Endothelial cell of umbilical vein (primary cell): ENCODE results near the gene PRELID3B. TPM values are rescaled to one million over a fixed set of nuclear protein-coding genes. Genes with fewer than 3 reads are reported as not detected.
A peak's percentile ranks its signal among the peaks of the same experiment; 100 is the strongest.

Source experiments
- Bru-seq: library from RNA; stranded (reverse); fragments of 400-500 nt; gene quantifications from one replicate; lab custom pipeline; 2021; lab: Mats Ljungman, UMichigan
- BruChase-seq, 2 experiments: library from RNA; stranded (reverse); fragments of 400-500 nt; gene quantifications; one replicate each; lab custom pipeline; 2021; lab: Mats Ljungman, UMichigan
- BruUV-seq: library from RNA; stranded (reverse); fragments of 400-500 nt; replicated peaks from 2 replicates; lab custom pipeline; 2021; lab: Mats Ljungman, UMichigan
- CTCF ChIA-PET: fragments of 300-600, 350-600 bp; sonication (Branson Sonifier 250); formaldehyde crosslinking; loops from one replicate; lab custom pipeline; 2021; ENCODE audit warnings: antibody characterized with exemption, inconsistent platforms; lab: Charles Lee
- POLR2A ChIA-PET: fragments of 300-600, 350-600 bp; sonication (Branson Sonifier 250); formaldehyde crosslinking; loops from one replicate; lab custom pipeline; 2021; ENCODE audit warnings: antibody characterized with exemption, inconsistent platforms; lab: Charles Lee
- DNase-seq: peaks from one replicate; pipeline ENCODE4 v3.0.0-alpha.2; 2011; ENCODE audit warnings: low read depth, low spot score
- FAIRE-seq: peaks from 2 replicates; lab custom pipeline; 2011; peaks lifted over from hg19 to GRCh38; lab: Jason Lieb, UNC
- H2AFZ ChIP-seq: 2 replicates; pipeline ENCODE4 v1.6.0; 2012; ENCODE audit warnings: low read depth, low read length, control low read depth, inconsistent platforms
- H3K27ac ChIP-seq: 2 replicates; pipeline ENCODE4 v1.5.1; 2011; ENCODE audit warnings: low read depth, mild to moderate bottlenecking, control low read depth, low read length, moderate library complexity; ENCODE audit not compliant: insufficient read depth
- H3K27me3 ChIP-seq, 2 experiments: 2 replicates each; pipeline versions ENCODE4 v1.6.0 to v1.6.1; 2011; ENCODE audit warnings: low read length in 2 of 2, mixed read lengths in 1 of 2; ENCODE audit not compliant: control insufficient read depth in 2 of 2, insufficient read depth in 2 of 2
- H3K36me3 ChIP-seq, 2 experiments: 2 replicates in 1 of 2; 3 replicates in 1 of 2; pipeline ENCODE4 v1.5.1; 2011; ENCODE audit warnings: low read length in 2 of 2, mild to moderate bottlenecking in 1 of 2, moderate library complexity in 1 of 2; ENCODE audit not compliant: control insufficient read depth in 2 of 2, insufficient read depth in 2 of 2; ENCODE audit errors: extremely low read depth in 1 of 2
- H3K4me1 ChIP-seq: 3 replicates; pipeline ENCODE4 v1.5.1; 2011; ENCODE audit warnings: mild to moderate bottlenecking, low read length; ENCODE audit not compliant: control insufficient read depth, insufficient read depth; ENCODE audit errors: extremely low read depth
- H3K4me2 ChIP-seq: 2 replicates; pipeline ENCODE4 v1.6.1; 2011; ENCODE audit warnings: low read length, control low read depth, mixed read lengths; ENCODE audit not compliant: insufficient read depth
- H3K4me3 ChIP-seq, 3 experiments: fragments of 200-600 bp in 1 of 3; sonication (generic), shearing (Covaris generic) in 1 of 3; replicated peaks in 1 of 3; 2 replicates each; pipeline ENCODE4 v1.5.1; 2011 to 2016; ENCODE audit warnings: control low read depth in 3 of 3, low read length in 3 of 3, mild to moderate bottlenecking in 2 of 3, inconsistent platforms in 1 of 3, low read depth in 1 of 3, moderate library complexity in 1 of 3; ENCODE audit not compliant: insufficient read depth in 1 of 3
- H3K79me2 ChIP-seq: 2 replicates; pipeline ENCODE4 v1.6.0; 2012; ENCODE audit warnings: low read length, inconsistent platforms; ENCODE audit not compliant: control insufficient read depth, insufficient read depth
- H3K9ac ChIP-seq: replicated peaks from 2 replicates; pipeline ENCODE3; 2011; ENCODE audit warnings: low read length, control low read depth; ENCODE audit not compliant: insufficient read depth; ENCODE audit errors: extremely low read depth
- H3K9me1 ChIP-seq: replicated peaks from 3 replicates; pipeline ENCODE4 v1.6.0; 2011; ENCODE audit warnings: mild to moderate bottlenecking, low read length; ENCODE audit not compliant: control insufficient read depth, insufficient read depth; ENCODE audit errors: extremely low read depth
- H3K9me3 ChIP-seq: replicated peaks from 2 replicates; pipeline ENCODE4 v1.5.1; 2012; ENCODE audit warnings: low read length, inconsistent platforms; ENCODE audit not compliant: control insufficient read depth, insufficient read depth
- H4K20me1 ChIP-seq: replicated peaks from 2 replicates; pipeline ENCODE3; 2011; ENCODE audit warnings: mild to moderate bottlenecking, low read length; ENCODE audit not compliant: control insufficient read depth, insufficient read depth; ENCODE audit errors: extremely low read depth
- CTCF ChIP-seq, 2 donors: IDR thresholded peaks; 1 replicate in 1 of 2; 2 replicates in 1 of 2; pipeline ENCODE4 v1.5.1; 2011; ENCODE audit warnings: low read length in 2 of 2, mild to moderate bottlenecking in 2 of 2, moderate library complexity in 2 of 2, control low read depth in 1 of 2, inconsistent platforms in 1 of 2, low read depth in 1 of 2; ENCODE audit not compliant: insufficient read depth in 1 of 2; ENCODE audit errors: extremely low read depth in 1 of 2
- FOS ChIP-seq: IDR thresholded peaks from 2 replicates; pipeline ENCODE4 v1.6.1; 2011; ENCODE audit warnings: mild to moderate bottlenecking, low read length, moderate library complexity, borderline replicate concordance; ENCODE audit not compliant: insufficient read depth
- GATA2 ChIP-seq: IDR thresholded peaks from 2 replicates; pipeline ENCODE4 v1.7.0; 2011; ENCODE audit warnings: low read depth, mild to moderate bottlenecking, moderate library complexity, mixed read lengths, low read length; ENCODE audit not compliant: insufficient read length, insufficient read depth
- JUN ChIP-seq: IDR thresholded peaks from 2 replicates; pipeline ENCODE4 v1.6.1; 2011; ENCODE audit warnings: borderline replicate concordance, low read depth; ENCODE audit not compliant: insufficient read length, insufficient read depth
- MYC ChIP-seq: IDR thresholded peaks from one replicate; pipeline ENCODE4 v1.6.1; 2011; ENCODE audit warnings: mild to moderate bottlenecking, low read depth, low read length
- POLR2A ChIP-seq: IDR thresholded peaks from 2 replicates; pipeline ENCODE4 v1.6.1; 2012; ENCODE audit warnings: low read depth, mild to moderate bottlenecking, control low read depth, low read length
- POLR2AphosphoS5 ChIP-seq: IDR thresholded peaks from 2 replicates; pipeline ENCODE4 v1.6.1; 2012; ENCODE audit warnings: low read depth, mild to moderate bottlenecking, control low read depth, low read length, moderate library complexity; ENCODE audit not compliant: insufficient read depth
- dilution Hi-C: fragments of 300-500 bp; cut with MboI; formaldehyde crosslinking; loops from one replicate; pipeline ENCODE4 v1.15.0; 2019; ENCODE audit warnings: low sequenced_read_pairs; ENCODE audit not compliant: extremely low pct_ligation_motif_present
- intact Hi-C: fragments of 100-400 bp; cut with micrococcal nuclease; formaldehyde crosslinking; loops from one replicate; pipeline ENCODE4 v1.10.0; 2022
- long read RNA-seq: library from polyadenylated mRNA; stranded (forward); transcript quantifications from one replicate; pipeline ENCODE4 v2.0.0, GENCODE V29; 2021
- polyA minus RNA-seq, 3 experiments: library from RNA; depleted of rRNA, polyadenylated mRNA; stranded (reverse); fragments of >200 nt; gene quantifications; 1 replicate in 1 of 3; 2 replicates in 2 of 3; pipeline ENCODE4 v1.2.3, GENCODE V29; 2011
- polyA plus RNA-seq, 4 experiments: library from polyadenylated mRNA; depleted of rRNA in 3 of 4; stranded (reverse) in 3 of 4; unstranded in 1 of 4; fragments of >200 nt; gene quantifications; 2 replicates each; pipeline versions ENCODE4 v1.2.1 to v1.2.3, GENCODE V29; 2011 to 2012; ENCODE audit warnings: missing spikeins in 1 of 4
- total RNA-seq: library from RNA; stranded (reverse); gene quantifications from 2 replicates; pipeline ENCODE4 v1.2.3, GENCODE V29; 2021

PRELID3B gene
- 47.4 and 57.2 TPM in 2 replicates for total RNA-seq
- polyA plus RNA-seq: 12.1 and 14.9 TPM in 2 replicates
- polyA plus RNA-seq (2011; cell fraction: cytosol; rRNA removed): 26.1 and 28.8 TPM in 2 replicates
- 15.9 and 16.0 TPM in 2 replicates for polyA plus RNA-seq (2011; cell fraction: nucleus; rRNA removed)
- 43.9 and 54.5 TPM in 2 replicates for polyA plus RNA-seq (2012)
- 88.1 and 114 TPM in 2 replicates for polyA minus RNA-seq
- polyA minus RNA-seq (2011; cell fraction: cytosol; rRNA and poly(A)+ RNA removed): 126 TPM
- 17.4 and 22.8 TPM in 2 replicates for polyA minus RNA-seq (2011; cell fraction: nucleus; rRNA and poly(A)+ RNA removed)
- Bru-seq, nascent RNA: percentile 89 among the genes with signal in this experiment
- percentile 98 among the genes with signal in this experiment for BruChase-seq, experiment 1, labeled RNA remaining after a 6-hour chase
- BruChase-seq, experiment 2, labeled RNA remaining after a 2-hour chase: percentile 95 among the genes with signal in this experiment
- long read RNA-seq, transcript PRELID3B-202 (5 exons, 943 nt): minor isoform, 7 of 116 reads
- long read RNA-seq, transcript PRELID3B-201 (6 exons, 2,626 nt): major isoform, 93 of 116 reads
- long read RNA-seq, partial matches to known transcripts: 5 of 116 reads
- long read RNA-seq, other reads (novel, unspliced or antisense): 7 of 116 reads

DNA sequence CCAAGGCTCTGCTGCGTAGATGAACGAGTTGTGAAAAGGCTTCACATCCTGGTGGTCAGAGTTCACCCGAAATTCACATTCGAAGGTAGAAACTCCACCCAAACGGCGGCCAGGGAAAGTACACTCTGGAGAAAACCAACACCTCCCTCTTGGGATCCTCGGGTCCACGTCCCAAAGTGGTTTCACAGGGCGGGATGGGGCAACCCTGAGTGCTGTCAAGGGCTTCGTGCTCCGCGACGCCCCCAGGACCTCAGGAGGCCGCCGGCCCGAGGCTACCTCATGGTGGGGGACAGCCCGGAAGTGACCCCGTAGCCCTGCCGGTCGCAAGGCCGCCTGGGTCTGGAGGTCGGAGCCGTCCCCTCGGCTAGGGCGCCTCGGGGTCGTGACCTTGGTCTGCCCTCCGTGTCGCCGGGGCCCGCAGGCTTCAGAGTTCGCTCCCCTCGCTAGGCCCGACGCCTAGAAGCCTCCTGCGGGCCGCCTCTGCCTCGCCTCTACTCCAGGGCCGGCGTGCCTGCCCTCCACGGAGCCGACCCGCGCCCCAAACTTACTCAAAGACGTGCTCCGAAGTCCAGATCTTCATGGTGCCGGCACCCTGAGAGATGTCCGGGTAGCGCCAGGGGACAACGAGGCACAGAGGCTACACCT, at the start of gene PRELID3B:
TSS of gene PRELID3B (minus strand) at position 636 of the 645 bp plus-strand sequence. CDS start at position 580, 56 bp downstream.
- intact Hi-C loops: loop anchor here (1.0 to 2.0 kb wide), 4 partner anchors 10 to 61 kb away; partner anchors contain the start of genes ATP5F1E and NELFCD
- FAIRE-seq: peak; percentile 58
- POLR2A ChIA-PET: interaction anchor here (1.0 to 1.5 kb wide), 2 partner anchors 10 to 153 kb away, joined by 3 to 5 read pairs; partner anchors contain the start of gene ATP5F1E

More for the DNA sequence above, at the start of gene PRELID3B:
- H3K4me1 ChIP-seq: peaks cover 8% of the 10 kb centered on the region
- CTCF ChIA-PET: interaction anchor here (0.6 to 1.9 kb wide), 4 partner anchors 10 to 179 kb away, joined by 3 to 5 read pairs (median 4); partner anchors contain the start of gene ATP5F1E
- peak within 1 kb of the TSS; percentile 83 for H2AFZ ChIP-seq
- H3K36me3 ChIP-seq: peaks cover 4 to 7% of the 10 kb centered on the region in 2 experiments
- DNase-seq: no peak
- dilution Hi-C loops: no loop called here
- peak within 1 kb of the TSS; percentile 26 to 91 (median 69) for H3K4me3 ChIP-seq
- no TSS peak for BruUV-seq
- peaks cover 48% of the 10 kb centered on the region for H3K79me2 ChIP-seq
- H3K4me2 ChIP-seq: peak within 1 kb of the TSS; percentile 87
- no peaks in the 10 kb centered on the region for H4K20me1 ChIP-seq
- no peaks in the 10 kb centered on the region for H3K27me3 ChIP-seq
- H3K9ac ChIP-seq: peak within 1 kb of the TSS; percentile 37
- TF ChIP-seq JUN (no peak), POLR2A (peak; percentile 62), POLR2AphosphoS5 (no peak), CTCF (IDR thresholded peaks at IDR 0.05; ENCODE audit: extremely low read depth in 1 of 2, insufficient read depth in 1 of 2, low read depth in 1 of 2, low read length in 2 of 2) (no peak), GATA2 (no peak), MYC (no peak), FOS (no peak)
- H3K9me3 ChIP-seq: no peaks in the 10 kb centered on the region
- no peaks in the 10 kb centered on the region for H3K9me1 ChIP-seq
- H3K27ac ChIP-seq: no peak within 1 kb of the TSS
